ENCODE data around the gene TMEM45A.

TMEM45A gene

GRCh38 chr3:100613721-100614390 lies 121.4 kb downstream of the TMEM45A start:
- no peak for DNase-seq (ENCODE audit: low read depth)

- DNase-seq (ENCODE audit: low read depth) = no peak
Measured at GRCh38 chr3:100614941-100615340, 122.5 kb downstream of the TMEM45A start.

- no peak for DNase-seq (ENCODE audit: low read depth)
Measured at GRCh38 chr3:100615684-100616083, 123.3 kb downstream of the TMEM45A start.

GRCh38 chr3:100621251-100621650 lies 128.8 kb downstream of the TMEM45A start:
- no peak for DNase-seq (ENCODE audit: low read depth)

All from fibroblast of the conjunctiva (primary cell).